ENCODE measurements around the gene LCA5.

LCA5 gene

DNA sequence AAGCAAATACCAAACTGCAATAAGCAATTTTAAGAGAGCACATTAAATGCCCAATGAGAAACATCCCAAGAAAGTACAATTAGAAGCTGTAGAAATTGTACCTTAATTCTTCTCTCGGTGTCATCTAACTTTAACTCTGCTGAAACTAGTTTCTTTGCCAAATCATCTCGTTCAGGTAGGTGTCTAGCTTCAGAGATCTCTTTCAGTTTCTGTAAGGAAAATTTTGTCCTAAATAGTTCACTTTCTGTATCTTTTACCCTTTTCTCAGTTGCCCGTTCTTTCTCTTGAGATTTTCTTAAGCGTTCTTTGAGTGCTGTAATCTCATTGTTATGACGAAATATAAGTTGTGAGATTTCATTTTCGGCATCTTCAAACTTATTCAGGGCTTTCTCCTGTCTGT, 24.1 kb downstream of the LCA5 start:
- no peaks in the 10 kb centered on the region for H3K27me3 ChIP-seq (ENCODE audit: insufficient read depth, low read length)
- H3K4me2 ChIP-seq (ENCODE audit: low read length), result no peak overlapping the region
- H3K79me2 ChIP-seq (ENCODE audit: insufficient read depth, low read length), result no peaks in the 10 kb centered on the region

GRCh38 chr6:79512014-79512413, 25.2 kb downstream of the LCA5 start:
- Histone ChIP-seq H3K79me2 (ENCODE audit: insufficient read depth, low read length) (no peaks in the 10 kb centered on the region), H3K27ac (ENCODE audit: low read depth, low read length, poor library complexity, severe bottlenecking) (no peak overlapping the region), H3K9me2 (ENCODE audit: low read depth, low read length) (no peaks in the 10 kb centered on the region), H3K4me2 (ENCODE audit: low read length) (no peak overlapping the region), H3K27me3 (ENCODE audit: insufficient read depth, low read length) (no peaks in the 10 kb centered on the region), H3F3A (ENCODE audit: insufficient read depth, low read length) (no peaks in the 10 kb centered on the region), H3K4me3 (ENCODE audit: low read depth, low read length, poor library complexity, severe bottlenecking) (no peak overlapping the region), H3K9me3 (ENCODE audit: low read length) (no peaks in the 10 kb centered on the region), H3K9ac (ENCODE audit: low read length) (no peak overlapping the region), H3K4me1 (ENCODE audit: insufficient read depth, low read length, severe bottlenecking) (no peaks in the 10 kb centered on the region), H4K20me1 (ENCODE audit: insufficient read depth, low read length) (no peaks in the 10 kb centered on the region), H3K36me3 (ENCODE audit: insufficient read depth, low read length) (no peaks in the 10 kb centered on the region), H2AFZ (ENCODE audit: low read length) (no peak overlapping the region)
- no peak for TF ChIP-seq EZH2 (IDR thresholded peaks at IDR 0.05; ENCODE audit: borderline replicate concordance, low read length)

More for the DNA sequence above, 24.1 kb downstream of the LCA5 start:
- Histone ChIP-seq H3K4me3 (ENCODE audit: low read depth, low read length, poor library complexity, severe bottlenecking) (no peak overlapping the region), H2AFZ (ENCODE audit: low read length) (no peak overlapping the region), H3K27ac (ENCODE audit: low read depth, low read length, poor library complexity, severe bottlenecking) (no peak overlapping the region), H4K20me1 (ENCODE audit: insufficient read depth, low read length) (no peaks in the 10 kb centered on the region), H3K9me3 (ENCODE audit: low read length) (no peaks in the 10 kb centered on the region), H3K9ac (ENCODE audit: low read length) (no peak overlapping the region), H3K36me3 (ENCODE audit: insufficient read depth, low read length) (no peaks in the 10 kb centered on the region), H3F3A (ENCODE audit: insufficient read depth, low read length) (no peaks in the 10 kb centered on the region), H3K9me2 (ENCODE audit: low read depth, low read length) (no peaks in the 10 kb centered on the region), H3K4me1 (ENCODE audit: insufficient read depth, low read length, severe bottlenecking) (no peaks in the 10 kb centered on the region)
- TF ChIP-seq, protein P1, sequence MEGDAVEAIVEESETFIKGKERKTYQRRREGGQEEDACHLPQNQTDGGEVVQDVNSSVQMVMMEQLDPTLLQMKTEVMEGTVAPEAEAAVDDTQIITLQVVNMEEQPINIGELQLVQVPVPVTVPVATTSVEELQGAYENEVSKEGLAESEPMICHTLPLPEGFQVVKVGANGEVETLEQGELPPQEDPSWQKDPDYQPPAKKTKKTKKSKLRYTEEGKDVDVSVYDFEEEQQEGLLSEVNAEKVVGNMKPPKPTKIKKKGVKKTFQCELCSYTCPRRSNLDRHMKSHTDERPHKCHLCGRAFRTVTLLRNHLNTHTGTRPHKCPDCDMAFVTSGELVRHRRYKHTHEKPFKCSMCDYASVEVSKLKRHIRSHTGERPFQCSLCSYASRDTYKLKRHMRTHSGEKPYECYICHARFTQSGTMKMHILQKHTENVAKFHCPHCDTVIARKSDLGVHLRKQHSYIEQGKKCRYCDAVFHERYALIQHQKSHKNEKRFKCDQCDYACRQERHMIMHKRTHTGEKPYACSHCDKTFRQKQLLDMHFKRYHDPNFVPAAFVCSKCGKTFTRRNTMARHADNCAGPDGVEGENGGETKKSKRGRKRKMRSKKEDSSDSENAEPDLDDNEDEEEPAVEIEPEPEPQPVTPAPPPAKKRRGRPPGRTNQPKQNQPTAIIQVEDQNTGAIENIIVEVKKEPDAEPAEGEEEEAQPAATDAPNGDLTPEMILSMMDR (IDR thresholded peaks at IDR 0.05; ENCODE audit: low read length), result no peak
- no peak for TF ChIP-seq EZH2 (IDR thresholded peaks at IDR 0.05; ENCODE audit: borderline replicate concordance, low read length)

GRCh38 chr6:79510707-79511106, 26.5 kb downstream of the LCA5 start:
- H3K9me2 ChIP-seq (ENCODE audit: low read depth, low read length), result no peaks in the 10 kb centered on the region
- TF ChIP-seq EZH2 (IDR thresholded peaks at IDR 0.05; ENCODE audit: borderline replicate concordance, low read length), result no peak
- TF ChIP-seq, protein P1 (IDR thresholded peaks at IDR 0.05; ENCODE audit: low read length), result no peak
- H2AFZ ChIP-seq (ENCODE audit: low read length), result no peak overlapping the region
- no peaks in the 10 kb centered on the region for H3K9me3 ChIP-seq (ENCODE audit: low read length)
- H3K9ac ChIP-seq (ENCODE audit: low read length), result no peak overlapping the region
- no peaks in the 10 kb centered on the region for H3F3A ChIP-seq (ENCODE audit: insufficient read depth, low read length)
- no peaks in the 10 kb centered on the region for H3K36me3 ChIP-seq (ENCODE audit: insufficient read depth, low read length)
- H3K79me2 ChIP-seq (ENCODE audit: insufficient read depth, low read length), result no peaks in the 10 kb centered on the region
- no peak overlapping the region for H3K27ac ChIP-seq (ENCODE audit: low read depth, low read length, poor library complexity, severe bottlenecking)
- no peaks in the 10 kb centered on the region for H3K4me1 ChIP-seq (ENCODE audit: insufficient read depth, low read length, severe bottlenecking)
- H3K4me3 ChIP-seq (ENCODE audit: low read depth, low read length, poor library complexity, severe bottlenecking), result no peak overlapping the region
- H3K4me2 ChIP-seq (ENCODE audit: low read length), result no peak overlapping the region
- H4K20me1 ChIP-seq (ENCODE audit: insufficient read depth, low read length), result no peaks in the 10 kb centered on the region
- H3K27me3 ChIP-seq (ENCODE audit: insufficient read depth, low read length), result no peaks in the 10 kb centered on the region

- no peaks in the 10 kb centered on the region for H3K79me2 ChIP-seq (ENCODE audit: insufficient read depth, low read length)
- no peak overlapping the region for H3K9ac ChIP-seq (ENCODE audit: low read length)
- no peak overlapping the region for H2AFZ ChIP-seq (ENCODE audit: low read length)
- no peaks in the 10 kb centered on the region for H3K4me1 ChIP-seq (ENCODE audit: insufficient read depth, low read length, severe bottlenecking)
- no peak overlapping the region for H3K27ac ChIP-seq (ENCODE audit: low read depth, low read length, poor library complexity, severe bottlenecking)
- no peak overlapping the region for H3K4me2 ChIP-seq (ENCODE audit: low read length)
- TF ChIP-seq, protein P1 (IDR thresholded peaks at IDR 0.05; ENCODE audit: low read length), result no peak
- no peak for TF ChIP-seq EZH2 (IDR thresholded peaks at IDR 0.05; ENCODE audit: borderline replicate concordance, low read length)
- H3K4me3 ChIP-seq (ENCODE audit: low read depth, low read length, poor library complexity, severe bottlenecking), result no peak overlapping the region
- no peaks in the 10 kb centered on the region for H3K36me3 ChIP-seq (ENCODE audit: insufficient read depth, low read length)
- H3K9me3 ChIP-seq (ENCODE audit: low read length), result no peaks in the 10 kb centered on the region
- no peaks in the 10 kb centered on the region for H3K9me2 ChIP-seq (ENCODE audit: low read depth, low read length)
- no peaks in the 10 kb centered on the region for H4K20me1 ChIP-seq (ENCODE audit: insufficient read depth, low read length)
- no peaks in the 10 kb centered on the region for H3K27me3 ChIP-seq (ENCODE audit: insufficient read depth, low read length)
- H3F3A ChIP-seq (ENCODE audit: insufficient read depth, low read length), result no peaks in the 10 kb centered on the region
Measured at GRCh38 chr6:79506251-79506650, 31.0 kb downstream of the LCA5 start.
